HL-60/S4 treated with phorbol 12-myristate 13-acetate at 8.2 ng/mL for 4 days and 3 days (cell line): Measurements from ENCODE around the gene PCDHGA10.
"Not testable (repeated sequence)": the region's sequence is repeated elsewhere in the genome, so short reads cannot be mapped to it uniquely, and the experiment has no call there.

Experiments
- in situ Hi-C: fragments of 300-500 bp; cut with MboI; formaldehyde crosslinking; loops from 2 replicates; pipeline ENCODE4 v1.15.0; 2022; ENCODE audit warnings: low sequenced_read_pairs

The PCDHGA10 gene

DNA sequence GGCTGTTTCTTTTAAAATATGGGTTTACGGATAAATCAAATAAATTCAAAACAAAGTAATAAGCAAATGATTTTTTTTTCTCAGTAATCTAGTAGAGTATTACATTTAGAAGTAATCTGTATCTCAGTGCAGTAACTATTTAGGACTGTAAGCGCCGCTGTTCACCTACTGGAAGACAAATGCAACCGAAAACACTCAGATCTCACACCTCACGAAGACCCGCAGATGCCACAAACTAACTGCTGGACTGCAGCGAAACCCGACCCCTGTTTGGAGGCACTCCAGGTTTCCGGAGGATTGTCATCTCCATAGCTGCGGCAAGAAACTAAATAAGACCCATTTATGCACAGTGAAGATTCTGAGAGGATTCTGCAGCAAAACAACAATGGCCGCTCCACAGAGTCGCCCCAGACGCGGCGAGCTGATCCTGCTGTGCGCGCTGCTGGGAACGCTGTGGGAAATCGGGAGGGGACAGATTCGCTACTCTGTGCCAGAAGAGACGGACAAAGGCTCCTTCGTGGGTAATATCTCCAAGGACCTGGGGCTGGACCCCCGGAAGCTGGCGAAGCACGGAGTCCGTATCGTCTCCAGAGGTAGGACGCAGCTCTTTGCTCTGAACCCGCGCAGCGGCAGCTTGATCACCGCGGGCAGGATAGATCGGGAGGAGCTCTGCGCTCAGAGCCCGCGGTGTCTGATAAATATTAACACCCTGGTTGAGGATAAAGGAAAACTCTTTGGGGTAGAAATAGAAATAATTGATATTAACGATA lies 20.2 kb upstream of the PCDHGA10 start, which contains the start of gene PCDHGA8:
Gene PCDHGA8, plus strand, starts transcription at position 205 of the 770 bp plus-strand sequence. Its CDS starts 181 bp downstream, at position 386.
- in situ Hi-C loops, result no loop called here

- in situ Hi-C loops, result no loop called here
These were observed 19.5 kb upstream of the PCDHGA10 start for GRCh38 chr5:141393267-141393666.

GRCh38 chr5:141394401-141395187 lies 18.2 kb upstream of the PCDHGA10 start:
- in situ Hi-C loops, result not testable (repeated sequence)

GRCh38 chr5:141397756-141398551 lies 14.8 kb upstream of the PCDHGA10 start, which contains the start of gene PCDHGB5:
PCDHGB5 (plus strand) TSS chr5:141397947; CDS start chr5:141398128, 181 bp downstream.
- in situ Hi-C loops, result not testable (repeated sequence)

DNA sequence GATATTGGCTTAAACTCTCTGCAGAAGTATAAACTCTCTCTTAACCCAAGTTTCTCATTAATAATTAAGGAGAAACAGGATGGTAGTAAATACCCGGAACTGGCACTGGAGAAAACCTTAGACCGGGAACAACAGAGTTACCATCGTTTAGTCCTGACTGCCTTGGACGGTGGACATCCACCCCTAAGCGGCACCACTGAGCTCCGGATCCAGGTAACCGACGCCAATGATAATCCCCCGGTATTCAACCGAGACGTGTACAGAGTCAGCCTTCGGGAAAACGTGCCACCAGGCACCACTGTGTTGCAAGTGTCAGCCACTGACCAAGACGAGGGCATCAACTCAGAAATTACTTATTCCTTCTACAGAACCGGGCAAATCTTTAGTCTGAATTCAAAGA lies 14.2 kb upstream of the PCDHGA10 start:
- in situ Hi-C loops, result no loop called here

DNA sequence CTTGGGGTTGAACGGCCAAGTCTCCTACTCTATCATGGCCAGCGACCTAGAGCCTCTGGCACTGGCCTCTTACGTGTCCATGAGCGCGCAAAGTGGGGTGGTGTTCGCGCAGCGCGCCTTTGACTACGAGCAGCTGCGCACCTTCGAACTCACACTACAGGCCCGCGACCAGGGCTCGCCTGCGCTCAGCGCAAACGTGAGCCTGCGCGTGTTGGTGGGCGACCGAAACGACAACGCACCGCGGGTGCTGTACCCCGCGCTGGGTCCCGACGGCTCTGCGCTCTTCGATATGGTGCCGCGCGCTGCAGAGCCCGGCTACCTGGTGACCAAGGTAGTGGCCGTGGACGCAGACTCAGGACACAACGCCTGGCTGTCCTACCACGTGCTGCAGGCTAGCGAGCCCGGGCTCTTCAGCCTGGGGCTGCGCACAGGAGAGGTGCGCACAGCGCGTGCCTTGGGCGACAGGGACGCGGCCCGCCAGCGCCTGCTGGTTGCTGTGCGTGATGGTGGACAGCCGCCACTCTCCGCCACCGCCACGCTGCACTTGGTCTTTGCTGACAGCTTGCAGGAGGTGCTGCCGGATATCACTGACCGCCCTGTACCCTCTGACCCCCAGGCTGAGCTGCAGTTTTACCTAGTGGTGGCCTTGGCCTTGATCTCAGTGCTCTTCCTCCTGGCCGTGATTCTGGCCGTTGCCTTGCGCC lies 13.1 kb upstream of the PCDHGA10 start:
- in situ Hi-C loops, result no loop called here

DNA sequence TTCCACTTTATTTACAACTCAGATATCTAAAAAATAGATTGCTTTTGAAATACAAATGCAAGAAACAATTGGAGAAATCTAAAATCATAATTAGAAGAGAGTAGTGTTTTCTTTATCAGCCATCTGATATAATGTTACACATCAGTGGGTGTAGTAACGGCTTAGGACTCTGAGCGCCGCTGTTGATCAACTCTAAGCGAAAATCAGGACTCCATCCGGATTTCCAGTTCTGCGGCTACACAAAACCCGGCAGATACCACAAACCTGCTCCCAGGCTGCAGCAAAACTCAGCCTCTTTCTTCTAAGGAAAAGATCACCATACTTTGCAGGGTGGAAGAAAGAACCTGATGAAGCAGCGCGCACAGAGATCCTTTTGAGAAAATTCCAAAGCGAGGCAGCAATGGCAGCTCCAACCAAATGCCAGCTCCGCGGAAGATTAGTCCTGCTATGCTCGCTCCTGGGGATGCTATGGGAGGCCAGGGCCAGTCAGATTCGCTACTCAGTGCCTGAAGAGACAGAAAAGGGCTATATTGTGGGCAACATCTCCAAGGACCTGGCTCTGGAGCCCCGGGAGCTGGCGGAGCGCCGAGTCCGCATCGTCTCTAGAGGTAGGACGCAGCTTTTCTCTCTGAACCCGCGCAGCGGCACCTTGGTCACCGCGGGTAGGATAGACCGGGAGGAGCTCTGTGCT lies 10.1 kb upstream of the PCDHGA10 start, which contains the start of gene PCDHGA9:
Gene PCDHGA9, plus strand, starts transcription at position 226 of the 691 bp plus-strand sequence. Its CDS starts 175 bp downstream, at position 401.
- in situ Hi-C loops, result no loop called here

DNA sequence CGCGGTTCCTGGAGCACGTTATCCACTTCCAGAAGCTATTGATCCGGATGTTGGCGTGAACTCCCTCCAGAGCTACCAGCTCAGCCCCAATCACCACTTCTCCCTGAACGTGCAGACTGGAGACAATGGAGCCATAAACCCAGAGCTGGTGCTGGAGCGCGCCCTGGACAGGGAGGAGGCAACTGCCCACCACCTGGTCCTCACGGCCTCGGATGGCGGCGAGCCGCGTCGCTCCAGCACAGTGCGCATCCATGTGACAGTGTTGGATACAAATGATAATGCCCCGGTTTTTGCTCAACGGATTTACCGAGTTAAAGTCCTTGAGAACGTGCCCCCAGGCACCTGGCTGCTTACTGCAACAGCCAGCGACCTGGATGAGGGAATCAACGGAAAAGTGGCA lies 9.4 kb upstream of the PCDHGA10 start:
- in situ Hi-C loops, result no loop called here

- in situ Hi-C loops, result not testable (repeated sequence)
These were observed 4.8 kb upstream of the PCDHGA10 start, which contains the start of gene PCDHGB6 for GRCh38 chr5:141407790-141408505. PCDHGB6 (plus strand) TSS chr5:141408021; CDS start chr5:141408203, 182 bp downstream.

DNA sequence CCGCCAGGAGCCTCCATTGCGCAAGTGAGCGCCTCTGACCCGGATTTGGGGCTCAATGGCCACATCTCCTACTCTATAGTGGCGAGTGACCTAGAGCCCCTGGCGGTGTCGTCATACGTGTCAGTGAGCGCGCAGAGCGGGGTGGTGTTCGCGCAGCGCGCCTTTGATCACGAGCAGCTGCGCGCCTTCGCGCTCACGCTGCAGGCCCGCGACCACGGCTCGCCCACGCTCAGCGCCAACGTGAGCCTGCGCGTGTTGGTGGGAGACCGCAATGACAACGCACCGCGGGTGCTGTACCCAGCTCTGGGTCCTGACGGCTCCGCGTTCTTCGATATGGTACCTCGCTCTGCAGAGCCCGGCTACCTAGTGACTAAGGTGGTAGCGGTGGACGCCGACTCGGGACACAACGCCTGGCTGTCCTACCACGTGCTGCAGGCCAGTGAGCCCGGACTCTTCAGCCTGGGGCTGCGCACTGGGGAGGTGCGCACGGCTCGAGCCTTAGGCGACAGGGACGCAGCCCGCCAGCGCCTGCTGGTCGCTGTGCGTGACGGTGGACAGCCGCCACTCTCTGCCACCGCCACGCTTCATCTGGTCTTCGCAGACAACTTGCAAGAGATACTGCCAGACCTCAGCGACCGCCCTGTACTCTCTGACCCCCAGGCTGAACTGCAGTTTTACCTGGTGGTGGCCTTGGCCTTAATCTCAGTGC lies 3.0 kb upstream of the PCDHGA10 start:
- in situ Hi-C loops, result loop anchor here (10.0 kb wide), 2 partner anchors 115 to 145 kb away; no protein-coding TSS in a partner anchor

- in situ Hi-C loops, result loop anchor here (10.0 kb wide), 2 partner anchors 113 to 143 kb away; no protein-coding TSS in a partner anchor
These were observed 1.2 kb upstream of the PCDHGA10 start for GRCh38 chr5:141411575-141411974.

DNA sequence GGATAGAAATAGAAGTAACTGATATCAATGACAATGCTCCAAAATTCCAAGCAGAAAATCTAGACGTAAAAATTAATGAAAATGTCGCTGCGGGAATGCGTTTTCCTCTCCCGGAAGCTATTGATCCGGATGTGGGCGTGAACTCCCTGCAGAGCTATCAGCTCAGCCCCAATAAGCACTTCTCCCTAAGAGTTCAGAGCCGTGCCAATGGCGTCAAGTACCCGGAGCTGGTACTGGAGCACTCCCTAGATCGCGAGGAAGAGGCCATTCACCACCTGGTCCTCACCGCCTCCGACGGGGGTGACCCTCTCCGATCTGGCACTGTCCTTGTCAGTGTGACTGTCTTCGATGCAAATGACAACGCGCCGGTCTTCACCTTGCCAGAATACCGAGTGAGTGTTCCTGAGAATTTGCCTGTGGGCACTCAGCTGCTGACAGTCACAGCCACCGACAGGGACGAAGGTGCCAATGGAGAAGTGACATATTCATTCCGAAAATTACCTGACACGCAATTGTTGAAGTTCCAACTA lies 818 bp downstream of the PCDHGA10 start:
- in situ Hi-C loops, result loop anchor here (10.0 kb wide), 2 partner anchors 111 to 141 kb away; no protein-coding TSS in a partner anchor

- in situ Hi-C loops, result loop anchor here (10.0 kb wide), 2 partner anchors 110 to 140 kb away; no protein-coding TSS in a partner anchor
These were observed 1.9 kb downstream of the PCDHGA10 start for GRCh38 chr5:141414548-141415274.

- in situ Hi-C loops, result loop anchor here (10.0 kb wide), 2 partner anchors 110 to 140 kb away; no protein-coding TSS in a partner anchor
These were observed 2.5 kb downstream of the PCDHGA10 start for GRCh38 chr5:141415275-141415618.

- in situ Hi-C loops, result loop anchor here (10.0 kb wide), 2 partner anchors 107 to 137 kb away; no protein-coding TSS in a partner anchor
These were observed 4.8 kb downstream of the PCDHGA10 start, which contains the start of gene PCDHGB7 for GRCh38 chr5:141417494-141418172. PCDHGB7 (plus strand) TSS chr5:141417677; CDS start chr5:141417860, 183 bp downstream.
